ENCODE results near the gene ZER1. TPM values are rescaled to one million over a fixed set of nuclear protein-coding genes. Genes with fewer than 3 reads are reported as not detected.

ZER1 gene
- total and polyA plus RNA-seq, 5 experiments from 2014 or later: 34.7 to 50.3 (median 46.9) TPM

- Mint-ChIP-seq H3K27me3 (no peaks in the 10 kb centered on the region), H3K36me3 (peaks cover 0 to 28% (median 0%) of the 10 kb centered on the region in 3 donors), H3K9me3 (no peaks in the 10 kb centered on the region), H3K4me1 (peaks cover 3 to 24% (median 13%) of the 10 kb centered on the region in 4 donors), H3K4me3 (peak overlapping the region in 1 of 10 donors; percentile 20), H3K27ac (peak overlapping the region in 5 of 10 donors; percentile 11 to 99 (median 87))
- no peak for ATAC-seq
- POLR2A ChIA-PET: no interaction called here
- DNase-seq: no peak
Observed at GRCh38 chr9:128729766-128730517, 41.8 kb downstream of the ZER1 start.

GRCh38 chr9:128729302-128729701 is 42.4 kb downstream of the ZER1 start:
- no peak for ATAC-seq
- DNase-seq: no peak
- POLR2A ChIA-PET: no interaction called here
- no peaks in the 10 kb centered on the region for H3K27me3 Mint-ChIP-seq
- peak overlapping the region in 5 of 10 donors; percentile 11 to 99 (median 87) for H3K27ac Mint-ChIP-seq
- no peaks in the 10 kb centered on the region for H3K9me3 Mint-ChIP-seq
- H3K4me1 Mint-ChIP-seq: peaks cover 9 to 30% (median 19%) of the 10 kb centered on the region in 4 donors
- no peak overlapping the region for H3K4me3 Mint-ChIP-seq
- peaks cover 0 to 22% (median 0%) of the 10 kb centered on the region in 3 donors for H3K36me3 Mint-ChIP-seq

GRCh38 chr9:128728298-128728697 is 43.4 kb downstream of the ZER1 start:
- DNase-seq: no peak
- no peak overlapping the region for H3K4me3 Mint-ChIP-seq
- POLR2A ChIA-PET: interaction anchor here (0.6 kb wide), 1 partner anchor 31 kb away, joined by 3 read pairs; no protein-coding TSS in a partner anchor
- H3K9me3 Mint-ChIP-seq: no peaks in the 10 kb centered on the region
- H3K27ac Mint-ChIP-seq: peak overlapping the region in 5 of 10 donors; percentile 22 to 99 (median 87)
- H3K4me1 Mint-ChIP-seq: peaks cover 16 to 37% (median 25%) of the 10 kb centered on the region in 4 donors
- peaks cover 0 to 17% (median 0%) of the 10 kb centered on the region in 3 donors for H3K36me3 Mint-ChIP-seq
- H3K27me3 Mint-ChIP-seq: no peaks in the 10 kb centered on the region
- ATAC-seq: no peak

GRCh38 chr9:128727640-128728248 is 44.0 kb downstream of the ZER1 start:
- H3K4me1 Mint-ChIP-seq: peaks cover 19 to 41% (median 30%) of the 10 kb centered on the region in 4 donors
- H3K27me3 Mint-ChIP-seq: no peaks in the 10 kb centered on the region
- peak overlapping the region in 1 of 10 donors; percentile 72 for H3K4me3 Mint-ChIP-seq
- H3K36me3 Mint-ChIP-seq: peaks cover 0 to 13% (median 0%) of the 10 kb centered on the region in 3 donors
- POLR2A ChIA-PET: interaction anchor here (0.6 kb wide), 1 partner anchor 30 kb away, joined by 3 read pairs; no protein-coding TSS in a partner anchor
- DNase-seq (peak in 1 of 10 donors; percentile 42), ATAC-seq (no peak)
- no peaks in the 10 kb centered on the region for H3K9me3 Mint-ChIP-seq
- peak overlapping the region in 7 of 10 donors; percentile 38 to 99 (median 84) for H3K27ac Mint-ChIP-seq

- ATAC-seq: no peak
- Mint-ChIP-seq H3K36me3 (peaks cover 0 to 13% (median 0%) of the 10 kb centered on the region in 3 donors), H3K27ac (peak overlapping the region; percentile 88 to 99 (median 92)), H3K4me1 (peaks cover 24 to 48% (median 38%) of the 10 kb centered on the region in 4 donors), H3K4me3 (peak overlapping the region; percentile 85 to 95 (median 92)), H3K27me3 (no peaks in the 10 kb centered on the region), H3K9me3 (no peaks in the 10 kb centered on the region)
- DNase-seq: peak in 2 of 10 donors; percentile 15 to 20
- POLR2A ChIA-PET: interaction anchor here (0.6 to 2.6 kb wide), 18 partner anchors 10 to 565 kb away, joined by 3 to 25 read pairs (median 4); partner anchors contain the start of genes BBLN, DYNC2I2, ENDOG and PKN3
Observed at GRCh38 chr9:128724744-128725211, 46.9 kb downstream of the ZER1 start.

- peaks cover 0 to 13% (median 0%) of the 10 kb centered on the region in 3 donors for H3K36me3 Mint-ChIP-seq
- DNase-seq (peak; percentile 97 to 100 (median 99)), ATAC-seq (peak; percentile 98)
- no peaks in the 10 kb centered on the region for H3K9me3 Mint-ChIP-seq
- H3K4me3 Mint-ChIP-seq: peak within 1 kb of the TSS; percentile 85 to 95 (median 92)
- peak within 1 kb of the TSS; percentile 91 to 99 (median 94) for H3K27ac Mint-ChIP-seq
- no peaks in the 10 kb centered on the region for H3K27me3 Mint-ChIP-seq
- POLR2A ChIA-PET: interaction anchor here (0.6 to 2.6 kb wide), 20 partner anchors 9 to 862 kb away, joined by 3 to 25 read pairs (median 4); partner anchors contain the start of genes BBLN, DYNC2I2, ENDOG and PKN3
- H3K4me1 Mint-ChIP-seq: peaks cover 22 to 48% (median 38%) of the 10 kb centered on the region in 4 donors
Observed at GRCh38 chr9:128723866-128724743, 47.6 kb downstream of the ZER1 start, which contains the start of gene ZDHHC12. Gene ZDHHC12 (minus strand): TSS chr9:128724127. CDS start chr9:128724093, 34 bp downstream.

- peaks cover 22 to 48% (median 38%) of the 10 kb centered on the region in 4 donors for H3K4me1 Mint-ChIP-seq
- ATAC-seq (no peak), DNase-seq (no peak)
- H3K9me3 Mint-ChIP-seq: no peaks in the 10 kb centered on the region
- H3K27me3 Mint-ChIP-seq: no peaks in the 10 kb centered on the region
- H3K4me3 Mint-ChIP-seq: peak overlapping the region; percentile 85 to 95 (median 92)
- H3K27ac Mint-ChIP-seq: peak overlapping the region; percentile 84 to 96 (median 94)
- H3K36me3 Mint-ChIP-seq: peaks cover 0 to 13% (median 0%) of the 10 kb centered on the region in 3 donors
- POLR2A ChIA-PET: interaction anchor here (0.6 to 2.6 kb wide), 10 partner anchors 9 to 862 kb away, joined by 3 to 25 read pairs (median 6); partner anchors contain the start of genes DYNC2I2, ENDOG, SET and TBC1D13
Observed at GRCh38 chr9:128723352-128723865, 48.3 kb downstream of the ZER1 start.

- Mint-ChIP-seq H3K9me3 (no peaks in the 10 kb centered on the region), H3K4me3 (peak overlapping the region; percentile 81 to 95 (median 92)), H3K27me3 (no peaks in the 10 kb centered on the region), H3K27ac (peak overlapping the region; percentile 78 to 95 (median 92)), H3K4me1 (peaks cover 22 to 45% (median 36%) of the 10 kb centered on the region in 4 donors), H3K36me3 (peaks cover 0 to 13% (median 0%) of the 10 kb centered on the region in 3 donors)
- ATAC-seq (no peak), DNase-seq (no peak)
- POLR2A ChIA-PET: interaction anchor here (0.6 to 1.9 kb wide), 2 partner anchors 13 to 38 kb away, joined by 3 to 10 read pairs; no protein-coding TSS in a partner anchor
Observed at GRCh38 chr9:128722380-128723351, 49.1 kb downstream of the ZER1 start.

GRCh38 chr9:128721487-128722010 is 50.2 kb downstream of the ZER1 start:
- H3K4me1 Mint-ChIP-seq: peaks cover 21 to 36% (median 33%) of the 10 kb centered on the region in 4 donors
- H3K4me3 Mint-ChIP-seq: peak overlapping the region in 3 of 10 donors; percentile 32 to 95 (median 92)

GRCh38 chr9:128720841-128721486 is 50.8 kb downstream of the ZER1 start:
- Mint-ChIP-seq H3K36me3 (peaks cover 0 to 12% (median 0%) of the 10 kb centered on the region in 3 donors), H3K27me3 (no peaks in the 10 kb centered on the region), H3K4me1 (peaks cover 21 to 33% (median 31%) of the 10 kb centered on the region in 4 donors), H3K4me3 (no peak overlapping the region), H3K9me3 (no peaks in the 10 kb centered on the region), H3K27ac (peak overlapping the region in 3 of 10 donors; percentile 50 to 70 (median 52))
- ATAC-seq (no peak), DNase-seq (no peak)
- POLR2A ChIA-PET: interaction anchor here (1.2 kb wide), 1 partner anchor 20 kb away, joined by 7 read pairs; no protein-coding TSS in a partner anchor

More at GRCh38 chr9:128721487-128722010, 50.2 kb downstream of the ZER1 start:
- H3K27me3 Mint-ChIP-seq: no peaks in the 10 kb centered on the region
- DNase-seq (no peak), ATAC-seq (no peak)
- POLR2A ChIA-PET: interaction anchor here (1.2 kb wide), 1 partner anchor 21 kb away, joined by 7 read pairs; no protein-coding TSS in a partner anchor
- peak overlapping the region in 3 of 10 donors; percentile 62 to 95 (median 95) for H3K27ac Mint-ChIP-seq
- peaks cover 0 to 12% (median 0%) of the 10 kb centered on the region in 3 donors for H3K36me3 Mint-ChIP-seq
- no peaks in the 10 kb centered on the region for H3K9me3 Mint-ChIP-seq

Data from naive thymus-derived CD8-positive, alpha-beta T cell (primary cell).